HG02642 (cell line): Measurements from ENCODE around the gene FBLIM1.
A peak's percentile ranks its signal among the peaks of the same experiment; 100 is the strongest.

Experiments used
- ATAC-seq: cut with Tn5 transposase; IDR thresholded peaks from one replicate; pipeline ENCODE4 v1.9.1; 2021; ENCODE audit warnings: mild to moderate bottlenecking; ENCODE audit not compliant: unreplicated experiment, poor library complexity

The FBLIM1 gene

GRCh38 chr1:15730423-15730822 is 28.2 kb upstream of the FBLIM1 start:
- ATAC-seq = no peak

GRCh38 chr1:15730936-15731335 is 27.7 kb upstream of the FBLIM1 start:
- no peak for ATAC-seq

GRCh38 chr1:15731735-15732685 is 26.6 kb upstream of the FBLIM1 start:
- ATAC-seq = no peak

GRCh38 chr1:15732686-15733081 is 25.9 kb upstream of the FBLIM1 start:
- no peak for ATAC-seq

GRCh38 chr1:15733218-15733725 is 25.3 kb upstream of the FBLIM1 start:
- ATAC-seq = no peak

GRCh38 chr1:15733726-15734226 is 24.8 kb upstream of the FBLIM1 start:
- no peak for ATAC-seq

- ATAC-seq = no peak
Measured at GRCh38 chr1:15734296-15734695, 24.3 kb upstream of the FBLIM1 start.

- ATAC-seq = no peak
Measured at GRCh38 chr1:15734901-15735300, 23.7 kb upstream of the FBLIM1 start.

- ATAC-seq = no peak
Measured at GRCh38 chr1:15735304-15736037, 23.1 kb upstream of the FBLIM1 start.

- no peak for ATAC-seq
Measured at GRCh38 chr1:15736038-15736891, 22.3 kb upstream of the FBLIM1 start, which contains the start of gene SLC25A34. Gene SLC25A34 (plus strand): TSS chr1:15736258. CDS start chr1:15736486, 228 bp downstream.

- no peak for ATAC-seq
Measured at GRCh38 chr1:15736892-15737261, 21.7 kb upstream of the FBLIM1 start.

GRCh38 chr1:15737324-15738319 is 21.0 kb upstream of the FBLIM1 start:
- no peak for ATAC-seq

GRCh38 chr1:15738416-15739113 is 20.0 kb upstream of the FBLIM1 start:
- no peak for ATAC-seq

- no peak for ATAC-seq
Measured at GRCh38 chr1:15739259-15739658, 19.3 kb upstream of the FBLIM1 start.

- no peak for ATAC-seq
Measured at GRCh38 chr1:15739745-15740144, 18.9 kb upstream of the FBLIM1 start.

- peak; percentile 58 for ATAC-seq
Measured at GRCh38 chr1:15740924-15741850, 17.4 kb upstream of the FBLIM1 start.

- no peak for ATAC-seq
Measured at GRCh38 chr1:15742339-15742801, 16.2 kb upstream of the FBLIM1 start, which contains the start of gene TMEM82. Gene TMEM82 (plus strand): TSS chr1:15742499. CDS start chr1:15742560, 61 bp downstream.
